NCI-H82 treated with DMSO at 0.1 percent for 48 hours (cell line): ENCODE measurements around the gene AADACL4.

Experiments used
- DNase-seq: peaks from one replicate; lab custom pipeline; 2025; ENCODE audit not compliant: unreplicated experiment; lab: John Stamatoyannopoulos, UW

AADACL4 gene

DNA sequence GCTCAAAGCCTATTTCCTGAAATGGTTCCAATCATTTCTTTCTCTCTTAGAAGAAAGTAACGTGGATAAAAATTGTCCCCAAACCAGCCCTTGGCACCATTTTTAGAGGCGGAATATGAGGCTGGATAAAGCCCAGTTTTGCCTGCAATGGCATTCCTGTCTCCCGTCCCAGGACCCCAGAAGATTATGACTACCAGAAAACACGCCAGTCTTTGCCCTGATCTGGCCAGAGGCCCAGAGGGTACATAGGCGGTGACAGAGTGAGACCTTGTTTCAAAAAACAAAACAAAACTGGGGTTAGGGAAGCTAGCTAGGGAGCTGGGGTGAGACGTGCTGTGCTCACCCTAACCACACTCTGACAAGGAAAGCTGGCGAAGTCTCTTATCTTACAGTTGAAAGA is at the start of gene AADACL4:
Gene AADACL4 (plus strand): TSS at position 301 of the 400 bp plus-strand sequence. CDS start 462 bp downstream, outside the sequence.
- DNase-seq: no peak

DNA sequence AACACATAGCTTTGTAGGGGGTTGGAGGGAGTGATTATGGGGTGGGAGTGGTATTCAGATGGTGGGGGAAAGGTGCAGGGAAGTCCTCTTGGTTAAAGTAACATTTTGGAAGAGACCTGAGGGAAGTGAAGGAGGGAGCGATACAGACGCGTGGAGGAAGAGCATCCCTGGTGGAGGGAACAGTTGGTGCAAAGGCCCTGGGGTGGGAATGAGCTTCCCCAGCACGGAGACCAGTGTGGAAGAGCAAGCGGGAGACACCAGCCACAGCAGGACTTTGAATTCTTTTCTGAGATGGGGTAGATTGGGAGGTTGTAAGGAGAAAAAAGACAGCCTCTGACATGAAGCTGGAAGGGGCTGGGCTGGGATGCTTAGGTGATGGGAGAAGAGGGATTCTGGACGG is 49.4 kb upstream of the AADACL4 start:
- no peak for DNase-seq

DNA sequence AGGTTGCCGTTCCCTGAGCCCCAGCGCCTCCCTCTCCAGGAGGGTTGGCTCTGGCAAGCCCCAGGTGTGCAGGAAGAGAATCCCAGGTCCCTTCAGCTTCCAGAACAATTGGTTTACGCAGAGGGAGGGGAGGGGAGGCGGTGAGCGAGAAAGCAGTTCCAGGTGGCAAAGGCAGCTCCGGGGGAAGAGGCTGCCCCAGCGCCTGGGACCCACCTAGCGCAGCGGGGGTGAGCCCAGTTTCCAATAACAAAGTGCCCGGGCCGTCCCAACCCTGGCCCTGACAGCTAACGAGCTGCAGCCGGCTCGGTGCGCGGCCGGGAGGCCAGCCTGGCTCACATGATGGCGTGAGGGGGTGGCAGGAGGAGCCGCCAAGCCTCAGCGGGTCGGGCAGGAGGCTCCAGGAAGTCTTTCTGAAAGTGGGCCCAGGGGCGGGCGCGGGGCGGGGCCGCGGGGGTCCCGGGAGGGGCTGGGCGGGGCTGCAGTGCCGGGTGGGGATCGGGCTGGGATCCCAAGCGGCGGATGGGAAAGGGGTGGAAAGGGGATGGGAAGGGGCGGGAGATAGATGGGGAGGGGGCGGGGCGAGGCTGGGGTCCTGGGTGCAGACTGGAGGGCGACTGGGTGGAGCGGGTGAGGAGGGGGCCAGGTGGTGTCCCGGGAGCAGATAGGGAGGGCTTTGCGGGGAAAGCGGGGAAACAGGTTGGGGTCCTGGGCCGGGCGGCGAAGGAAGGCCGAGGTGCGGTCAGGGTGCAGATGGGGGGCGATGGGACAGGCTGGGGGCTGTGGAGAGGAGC is 48.7 kb upstream of the AADACL4 start:
- no peak for DNase-seq

DNA sequence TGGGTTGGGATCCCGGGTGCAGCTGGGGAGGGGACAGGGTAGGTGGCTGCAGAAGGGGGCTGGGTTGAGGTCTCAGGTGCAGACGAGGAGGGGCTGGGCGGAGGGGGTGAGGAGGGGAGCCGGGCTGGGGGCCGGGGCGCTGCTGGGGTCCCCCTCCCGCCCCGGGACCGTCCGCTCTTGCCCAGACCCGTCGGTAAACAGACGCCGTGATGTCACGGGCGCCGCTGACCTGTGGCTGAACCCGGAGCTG is 48.2 kb upstream of the AADACL4 start:
- DNase-seq: no peak

DNA sequence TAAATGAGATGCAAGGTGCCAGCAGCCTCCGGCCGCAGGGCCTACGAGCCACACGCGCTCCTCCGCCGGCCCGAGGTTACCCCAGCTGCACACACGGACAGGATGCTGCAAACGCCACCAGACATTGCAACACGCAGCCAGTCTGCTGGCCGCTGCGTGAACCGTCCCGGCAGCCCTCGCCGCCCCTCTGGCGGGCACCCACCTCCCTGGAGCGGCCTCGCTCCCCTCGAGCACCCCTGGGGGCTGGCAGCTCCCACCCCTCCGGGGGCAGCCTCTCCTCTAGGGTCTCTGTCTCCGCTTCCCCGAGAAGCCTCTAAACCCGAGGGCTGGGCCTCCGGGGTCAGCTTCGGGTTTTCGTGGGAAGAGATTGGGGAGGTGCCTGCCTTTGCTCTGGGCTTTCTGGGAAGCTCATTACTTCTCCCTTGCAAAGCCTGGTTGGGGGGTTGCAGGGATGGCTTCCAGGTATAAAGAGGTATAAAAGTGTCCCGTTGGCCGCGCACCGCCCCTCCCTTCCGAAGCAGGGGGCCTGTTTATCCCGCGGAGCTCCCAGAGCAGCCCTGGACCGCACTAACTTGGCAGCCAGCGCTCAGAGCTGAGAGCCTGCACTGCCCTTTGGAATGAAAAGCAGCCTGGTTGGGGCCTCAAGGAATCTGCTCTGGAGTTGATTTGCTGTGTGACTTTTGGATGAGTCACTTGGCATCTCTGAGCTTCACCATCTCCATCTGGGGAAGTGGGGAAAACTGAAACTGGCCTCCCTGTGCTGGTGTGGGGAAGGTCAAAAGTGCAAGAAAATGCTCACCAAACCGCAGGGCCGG is 47.7 kb upstream of the AADACL4 start:
- DNase-seq: no peak

GRCh38 chr1:12597792-12598191 is 46.1 kb upstream of the AADACL4 start:
- no peak for DNase-seq

GRCh38 chr1:12598974-12599373 is 44.9 kb upstream of the AADACL4 start:
- DNase-seq: peak; percentile 63

DNA sequence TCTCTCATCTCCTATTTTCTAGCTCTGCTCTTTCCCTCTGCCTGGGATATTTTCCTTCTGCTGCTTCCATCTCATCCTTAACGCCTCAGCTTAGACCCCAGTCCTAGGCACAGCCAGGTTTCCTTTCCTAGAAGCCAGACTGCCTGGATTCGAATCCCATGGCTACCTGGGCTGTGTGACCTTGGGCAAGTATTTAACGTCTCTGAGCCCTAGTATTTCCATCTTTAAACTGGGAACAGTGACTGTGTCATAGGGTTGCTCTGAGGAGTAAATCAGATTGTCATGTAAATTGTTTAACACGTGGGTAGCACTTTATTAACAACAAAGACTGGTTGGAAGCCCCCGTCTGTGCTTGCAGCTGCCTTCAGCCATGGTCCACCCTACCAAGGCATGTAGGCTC is 44.2 kb upstream of the AADACL4 start:
- no peak for DNase-seq

- DNase-seq: no peak
Measured at GRCh38 chr1:12600335-12600734, 43.5 kb upstream of the AADACL4 start.

GRCh38 chr1:12600880-12601633 is 42.8 kb upstream of the AADACL4 start:
- no peak for DNase-seq

GRCh38 chr1:12601700-12602658 is 41.9 kb upstream of the AADACL4 start:
- no peak for DNase-seq

DNA sequence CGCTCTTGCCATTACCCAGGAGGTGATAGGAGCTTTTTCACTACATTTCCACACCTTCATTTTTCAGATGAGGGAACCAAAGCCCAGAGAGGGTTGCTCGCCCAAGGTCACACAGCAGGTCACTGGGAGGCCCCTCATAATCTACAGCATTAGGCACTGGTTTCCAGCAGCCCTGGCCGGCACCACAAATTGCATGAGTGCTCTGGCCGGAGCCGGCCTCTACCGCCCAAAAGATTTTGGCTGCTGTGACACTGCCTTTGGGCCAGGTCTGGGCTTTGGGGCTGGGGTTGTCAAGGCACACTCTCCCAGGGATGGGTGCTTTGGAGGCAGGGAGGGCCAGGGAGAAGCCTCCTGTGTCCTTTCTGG is 41.2 kb upstream of the AADACL4 start:
- no peak for DNase-seq

DNA sequence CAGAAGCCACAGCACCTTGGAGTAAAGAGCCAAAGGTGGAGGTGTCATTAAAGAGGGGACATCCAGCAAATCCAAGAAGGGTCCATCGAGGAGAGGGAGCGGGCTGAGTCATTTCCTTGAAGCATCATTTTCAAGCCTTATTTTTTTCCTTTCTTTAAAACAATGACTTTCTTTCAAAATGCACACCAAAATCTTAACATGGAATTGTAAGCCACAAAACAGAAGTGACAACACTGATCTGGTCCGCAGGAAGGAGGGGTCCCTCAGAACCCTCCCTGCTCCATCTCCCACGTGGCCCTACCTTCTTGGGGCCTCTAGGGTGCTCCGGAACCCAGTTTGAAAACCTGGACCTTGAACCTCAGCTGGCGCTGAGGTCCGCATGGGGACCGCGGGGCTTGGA is 40.7 kb upstream of the AADACL4 start:
- no peak for DNase-seq

DNA sequence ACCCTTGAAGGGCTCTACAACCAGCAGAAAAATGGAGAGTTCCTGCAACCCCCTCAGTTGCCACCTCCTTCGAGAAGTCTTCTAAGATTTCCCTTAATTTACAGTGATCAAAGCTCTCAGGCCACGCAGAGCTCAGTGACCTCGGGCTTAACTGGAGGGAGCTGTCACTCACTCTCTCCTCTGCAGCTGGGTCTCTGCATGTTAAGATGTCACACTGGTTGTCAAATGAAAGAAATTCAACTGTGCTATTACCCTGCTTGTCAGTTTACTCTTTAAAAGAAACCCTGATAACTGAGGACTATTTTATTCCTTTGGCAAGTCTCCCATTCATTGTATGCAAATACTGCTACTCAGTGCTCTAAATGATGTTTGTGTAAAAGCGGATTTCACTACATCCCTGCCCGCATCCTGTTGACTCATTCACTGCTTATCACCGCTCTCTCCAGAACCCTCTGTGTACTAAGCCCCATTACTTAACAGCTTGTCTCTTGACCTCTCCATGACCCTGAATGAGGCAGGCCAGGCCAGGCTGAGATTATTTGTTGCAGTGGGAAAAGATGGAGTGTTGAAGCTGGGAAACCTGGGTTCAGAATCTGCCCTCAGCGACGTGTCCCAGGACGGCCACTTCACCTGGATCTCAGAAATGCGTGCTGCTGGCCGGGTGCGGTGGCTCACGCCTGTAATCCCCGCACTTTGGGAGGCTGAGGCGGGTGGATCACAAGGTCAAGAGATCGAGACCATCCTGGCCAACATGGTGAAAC is 39.6 kb upstream of the AADACL4 start:
- peak; percentile 91 for DNase-seq

DNA sequence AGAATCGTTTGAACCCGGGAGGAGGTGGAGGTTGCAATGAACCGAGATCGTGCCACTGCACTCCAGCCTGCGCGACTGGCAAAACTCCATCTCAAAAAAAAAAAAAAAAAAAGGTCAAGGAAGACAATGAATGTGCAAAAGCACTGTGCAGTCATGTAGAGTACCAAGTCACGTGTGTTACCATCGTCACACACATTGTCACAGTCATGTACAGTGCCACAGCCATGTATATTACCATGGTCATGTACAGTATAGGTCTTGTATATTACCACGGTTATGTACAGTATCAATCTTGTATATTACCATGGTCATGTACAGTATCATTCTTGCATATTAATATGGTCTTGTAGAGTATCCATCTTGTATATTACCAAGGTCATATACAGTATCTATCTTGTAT is 38.9 kb upstream of the AADACL4 start:
- DNase-seq: no peak

DNA sequence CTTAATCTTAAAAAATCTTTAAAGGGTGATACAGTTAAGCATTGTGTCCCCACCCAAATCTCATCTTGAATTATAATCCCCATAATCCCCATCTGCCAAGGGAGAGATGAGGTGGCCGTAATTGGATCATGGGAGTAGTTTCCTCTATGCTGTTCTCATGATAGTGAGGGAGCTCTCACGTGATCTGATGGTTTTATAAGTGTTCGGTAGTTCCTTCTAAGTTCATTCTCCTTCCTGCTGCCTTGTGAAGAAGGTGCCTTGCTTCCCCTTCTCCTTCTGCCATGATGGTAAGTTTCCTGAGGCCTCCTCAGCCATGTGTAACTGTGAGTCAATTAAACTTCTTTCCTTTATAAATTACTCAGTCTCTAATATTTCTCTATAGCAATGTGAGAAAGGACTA is 36.6 kb upstream of the AADACL4 start:
- peak; percentile 77 for DNase-seq

DNA sequence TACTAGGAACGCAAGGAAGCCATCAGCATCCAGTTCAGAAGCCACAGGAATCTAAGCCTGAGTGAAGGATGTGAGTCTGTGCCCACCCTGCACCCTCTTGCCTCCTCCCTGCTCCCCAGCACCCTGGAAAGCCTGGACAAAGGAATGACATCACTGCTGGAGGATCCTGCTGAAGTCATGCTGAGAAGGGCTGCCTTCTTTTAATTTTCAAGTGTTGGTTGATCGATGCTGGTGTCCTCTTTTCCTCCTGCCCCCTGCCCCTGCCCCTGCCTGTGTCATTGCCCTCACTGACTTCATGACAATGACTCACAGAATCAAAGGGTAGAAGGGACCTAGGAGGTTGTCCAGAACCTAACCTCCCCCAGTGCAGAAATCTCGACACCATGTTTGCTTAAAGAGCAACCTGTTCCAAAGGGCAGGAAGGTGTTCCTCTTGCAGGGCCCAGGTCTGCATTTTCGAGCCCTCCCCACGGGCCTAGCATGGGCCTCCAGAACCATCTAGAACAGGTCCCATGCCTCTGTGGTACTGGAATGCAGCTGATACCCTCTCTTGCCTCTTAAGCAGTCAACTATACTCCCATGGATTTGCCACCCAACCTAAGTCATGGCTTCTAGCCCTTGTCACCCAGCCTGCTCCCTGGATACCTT is 35.5 kb upstream of the AADACL4 start:
- no peak for DNase-seq

GRCh38 chr1:12609469-12610003 is 34.3 kb upstream of the AADACL4 start:
- DNase-seq: no peak

- DNase-seq: no peak
Measured at GRCh38 chr1:12610305-12610935, 33.5 kb upstream of the AADACL4 start.
